Measurements from ENCODE around the gene CRISP1. TPM values are rescaled to one million over a fixed set of nuclear protein-coding genes. Genes with fewer than 3 reads are reported as not detected.
"Not testable (repeated sequence)": the region's sequence is repeated elsewhere in the genome, so short reads cannot be mapped to it uniquely, and the experiment has no call there.

The CRISP1 gene
- polyA plus RNA-seq, 2 of the 4 experiments (the other 2 are of a cell fraction) = not detected

- Histone ChIP-seq H3K4me3 (no peak overlapping the region), H3K27ac (no peak overlapping the region), H3K4me2 (no peak overlapping the region), H3K4me1 (no peaks in the 10 kb centered on the region), H3K9me3 (no peaks in the 10 kb centered on the region)
- ChIA-PET CTCF (no interaction called here), POLR2A (no interaction called here)
- ATAC-seq (no peak), FAIRE-seq (no peak), DNase-seq (ENCODE audit: low read depth in 1 of 2, low spot score in 1 of 2) (no peak)
- 81% methylated on average over 8 of the region's 8 CpGs for WGBS (ENCODE audit: missing lambda C conversion rate)
- TF ChIP-seq RNF2 (IDR thresholded peaks at IDR 0.05; ENCODE audit: borderline replicate concordance, low read depth) = no peak
- no peak for TF ChIP-seq ESRRA (IDR thresholded peaks at IDR 0.05; ENCODE audit: borderline replicate concordance, low read length)
- TF ChIP-seq, protein P1, sequence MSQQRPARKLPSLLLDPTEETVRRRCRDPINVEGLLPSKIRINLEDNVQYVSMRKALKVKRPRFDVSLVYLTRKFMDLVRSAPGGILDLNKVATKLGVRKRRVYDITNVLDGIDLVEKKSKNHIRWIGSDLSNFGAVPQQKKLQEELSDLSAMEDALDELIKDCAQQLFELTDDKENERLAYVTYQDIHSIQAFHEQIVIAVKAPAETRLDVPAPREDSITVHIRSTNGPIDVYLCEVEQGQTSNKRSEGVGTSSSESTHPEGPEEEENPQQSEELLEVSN (IDR thresholded peaks at IDR 0.05; ENCODE audit: borderline replicate concordance, low read depth) = no peak
- TF ChIP-seq, protein P2, sequence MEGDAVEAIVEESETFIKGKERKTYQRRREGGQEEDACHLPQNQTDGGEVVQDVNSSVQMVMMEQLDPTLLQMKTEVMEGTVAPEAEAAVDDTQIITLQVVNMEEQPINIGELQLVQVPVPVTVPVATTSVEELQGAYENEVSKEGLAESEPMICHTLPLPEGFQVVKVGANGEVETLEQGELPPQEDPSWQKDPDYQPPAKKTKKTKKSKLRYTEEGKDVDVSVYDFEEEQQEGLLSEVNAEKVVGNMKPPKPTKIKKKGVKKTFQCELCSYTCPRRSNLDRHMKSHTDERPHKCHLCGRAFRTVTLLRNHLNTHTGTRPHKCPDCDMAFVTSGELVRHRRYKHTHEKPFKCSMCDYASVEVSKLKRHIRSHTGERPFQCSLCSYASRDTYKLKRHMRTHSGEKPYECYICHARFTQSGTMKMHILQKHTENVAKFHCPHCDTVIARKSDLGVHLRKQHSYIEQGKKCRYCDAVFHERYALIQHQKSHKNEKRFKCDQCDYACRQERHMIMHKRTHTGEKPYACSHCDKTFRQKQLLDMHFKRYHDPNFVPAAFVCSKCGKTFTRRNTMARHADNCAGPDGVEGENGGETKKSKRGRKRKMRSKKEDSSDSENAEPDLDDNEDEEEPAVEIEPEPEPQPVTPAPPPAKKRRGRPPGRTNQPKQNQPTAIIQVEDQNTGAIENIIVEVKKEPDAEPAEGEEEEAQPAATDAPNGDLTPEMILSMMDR (IDR thresholded peaks at IDR 0.05) = no peak
- no peak for TF ChIP-seq HEYL (CRISPR knock-in tag; IDR thresholded peaks at IDR 0.05)
- no peak for TF ChIP-seq HOXB5 (CRISPR knock-in tag; IDR thresholded peaks at IDR 0.05)
- TF ChIP-seq CBX2 (IDR thresholded peaks at IDR 0.05; ENCODE audit: borderline replicate concordance, low read depth) = no peak
- TF ChIP-seq GATA3 (IDR thresholded peaks at IDR 0.05; ENCODE audit: borderline replicate concordance) = no peak
- no peak for TF ChIP-seq PHF8 (IDR thresholded peaks at IDR 0.05; ENCODE audit: borderline replicate concordance, low read depth)
Observed at GRCh38 chr6:49801525-49801924, 64.8 kb downstream of the CRISP1 start.

- Histone ChIP-seq H3K4me2 (no peak overlapping the region), H3K9me3 (no peaks in the 10 kb centered on the region), H3K27ac (no peak overlapping the region), H3K4me3 (no peak overlapping the region), H3K4me1 (no peaks in the 10 kb centered on the region)
- 87% methylated on average over 1 of the region's 1 CpG for WGBS (ENCODE audit: missing lambda C conversion rate)
- ATAC-seq (no peak), FAIRE-seq (no peak), DNase-seq (ENCODE audit: low read depth in 1 of 2, low spot score in 1 of 2) (no peak)
- ChIA-PET POLR2A (no interaction called here), CTCF (no interaction called here)
- TF ChIP-seq HEYL (CRISPR knock-in tag; IDR thresholded peaks at IDR 0.05) (no peak), ZFP36 (IDR thresholded peaks at IDR 0.05; ENCODE audit: borderline replicate concordance, partially characterized antibody) (no peak), TFCP2L1 (CRISPR knock-in tag; IDR thresholded peaks at IDR 0.05) (no peak), FOSL2 (IDR thresholded peaks at IDR 0.05) (no peak), FOSL2 (CRISPR knock-in tag; IDR thresholded peaks at IDR 0.05) (no peak), GATA3 (IDR thresholded peaks at IDR 0.05; ENCODE audit: borderline replicate concordance) (no peak)
Observed at GRCh38 chr6:49799090-49799489, 67.2 kb downstream of the CRISP1 start.

- DNase-seq (ENCODE audit: low read depth in 1 of 2, low spot score in 1 of 2); H3K4me3 ChIP-seq; H3K27ac ChIP-seq; CTCF ChIA-PET; POLR2A ChIA-PET; H3K4me1 ChIP-seq; ATAC-seq; H3K9me3 ChIP-seq; FAIRE-seq: not testable (repeated sequence)
- WGBS (ENCODE audit: missing lambda C conversion rate) = 76% methylated on average over 13 of the region's 21 CpGs
- H3K4me2 ChIP-seq = peak overlapping the region; percentile 26; the same call in 2 of the 3 replicates
Observed at GRCh38 chr6:49796842-49797455, 69.4 kb downstream of the CRISP1 start.

DNA sequence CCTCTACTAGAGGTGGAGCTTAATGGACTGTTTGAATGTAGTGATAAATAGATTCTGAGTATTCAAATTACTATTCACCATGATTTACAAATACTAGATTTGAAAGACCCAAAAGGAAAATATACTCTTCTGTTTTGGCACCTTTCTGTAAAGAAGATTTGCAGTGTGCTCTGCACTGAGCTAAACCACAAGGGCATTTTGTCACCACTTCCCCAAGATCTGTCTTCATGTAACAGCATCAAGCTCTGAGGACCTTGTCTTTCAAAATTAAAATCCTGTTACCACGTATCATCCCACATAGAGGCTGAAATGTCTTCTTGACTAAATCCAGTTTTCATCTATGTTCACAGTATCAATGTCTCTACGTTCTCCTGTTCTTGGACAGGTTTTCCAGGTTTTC, 76.0 kb downstream of the CRISP1 start:
- Histone ChIP-seq H3K4me3 (no peak overlapping the region), H3K27ac (no peak overlapping the region), H3K4me2 (no peak overlapping the region), H3K9me3 (no peaks in the 10 kb centered on the region), H3K4me1 (no peaks in the 10 kb centered on the region)
- 11% methylated on average over 2 of the region's 2 CpGs for WGBS (ENCODE audit: missing lambda C conversion rate)
- CTCF ChIA-PET = no interaction called here
- no peak for FAIRE-seq
- no peak for DNase-seq (ENCODE audit: low read depth in 1 of 2, low spot score in 1 of 2)
- no peak for ATAC-seq
- POLR2A ChIA-PET = no interaction called here
- TF ChIP-seq, protein P3, sequence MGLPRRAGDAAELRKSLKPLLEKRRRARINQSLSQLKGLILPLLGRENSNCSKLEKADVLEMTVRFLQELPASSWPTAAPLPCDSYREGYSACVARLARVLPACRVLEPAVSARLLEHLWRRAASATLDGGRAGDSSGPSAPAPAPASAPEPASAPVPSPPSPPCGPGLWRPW (IDR thresholded peaks at IDR 0.05) = no peak
- TF ChIP-seq FOSB (CRISPR knock-in tag; IDR thresholded peaks at IDR 0.05) (no peak), POLR2AphosphoS2 (conservative IDR thresholded peaks at IDR 0.05; ENCODE audit: low read length) (no peak), HOXB13 (CRISPR knock-in tag; IDR thresholded peaks at IDR 0.05; ENCODE audit: low read depth) (no peak), RCOR1 (IDR thresholded peaks at IDR 0.05; ENCODE audit: low read depth, low read length) (no peak), REST (IDR thresholded peaks at IDR 0.05) (no peak), EP300 (IDR thresholded peaks at IDR 0.05) (no peak), ESRRA (IDR thresholded peaks at IDR 0.05; ENCODE audit: borderline replicate concordance, low read length) (no peak), SMC3 (IDR thresholded peaks at IDR 0.05) (no peak), ZC3H11A (IDR thresholded peaks at IDR 0.05) (no peak), ZFP36 (IDR thresholded peaks at IDR 0.05; ENCODE audit: borderline replicate concordance, partially characterized antibody) (no peak), ZSCAN20 (CRISPR knock-in tag; IDR thresholded peaks at IDR 0.05) (no peak), RAD21 (conservative IDR thresholded peaks at IDR 0.05 in 1 of 2, IDR thresholded peaks at IDR 0.05 in 1 of 2) (no peak), SREBF2 (IDR thresholded peaks at IDR 0.05) (no peak)
